CD4-positive, alpha-beta T cell treated with Interleukin-12 subunit alpha and Interleukin-12 subunit beta, for 1 hour (primary cell): ENCODE results near the gene NAB1.
A peak's percentile ranks its signal among the peaks of the same experiment; 100 is the strongest.
"Not testable (repeated sequence)": the region's sequence is repeated elsewhere in the genome, so short reads cannot be mapped to it uniquely, and the experiment has no call there.

Experiments used
- DNase-seq: peaks from one replicate; pipeline ENCODE4 v3.0.0-alpha.2; 2020

NAB1 gene

DNA sequence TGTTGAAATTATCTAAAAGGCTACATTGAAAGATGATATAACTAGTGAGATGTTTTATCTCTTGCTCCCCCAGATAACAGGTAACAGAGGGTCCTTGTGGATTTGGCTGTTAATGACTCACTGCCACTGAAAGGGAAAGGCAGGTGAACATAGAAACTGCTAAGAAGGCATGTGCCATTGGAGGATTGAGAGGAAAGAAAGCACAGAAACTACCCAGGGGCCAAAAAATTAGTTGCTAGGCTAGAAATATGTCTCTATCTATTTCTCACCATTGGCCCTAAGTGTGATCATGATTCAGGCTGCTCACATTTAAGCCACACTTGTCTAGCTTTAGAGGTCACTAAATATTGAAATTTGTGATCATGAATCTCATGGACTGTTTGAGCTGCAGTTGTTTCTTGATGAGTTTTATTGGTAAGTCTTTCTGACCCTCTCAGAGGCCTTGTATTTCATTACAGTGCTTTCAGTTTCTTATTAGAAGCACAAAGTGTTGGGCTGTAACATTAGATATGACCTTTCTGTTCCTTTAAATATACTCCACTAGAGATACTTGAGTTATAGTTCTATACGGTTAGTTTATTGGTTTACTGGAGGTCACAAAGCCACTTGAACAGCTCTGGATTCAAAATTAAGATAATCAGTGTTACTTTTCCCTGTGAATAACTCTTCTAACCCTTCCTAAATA, 26.2 kb downstream of the NAB1 start:
- DNase-seq: no peak

DNA sequence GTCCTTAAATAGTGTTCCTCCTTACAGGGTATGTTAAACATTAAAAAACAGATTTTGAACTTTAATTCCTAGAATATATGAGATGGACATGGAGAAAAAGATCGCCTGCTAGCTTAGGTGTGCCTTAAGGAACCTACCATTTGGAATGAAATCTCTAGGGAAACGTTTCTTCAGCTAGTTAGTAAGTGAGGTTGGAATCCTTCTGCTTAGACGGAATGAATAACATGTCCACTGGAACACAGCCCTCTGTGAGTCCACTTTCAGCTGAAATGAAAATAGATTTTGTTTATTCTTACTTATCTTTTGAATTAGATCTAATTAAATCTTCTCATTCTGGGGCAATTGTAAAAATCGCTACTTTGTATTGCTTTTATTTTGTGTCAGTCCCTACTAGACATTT, 28.4 kb downstream of the NAB1 start:
- no peak for DNase-seq

DNA sequence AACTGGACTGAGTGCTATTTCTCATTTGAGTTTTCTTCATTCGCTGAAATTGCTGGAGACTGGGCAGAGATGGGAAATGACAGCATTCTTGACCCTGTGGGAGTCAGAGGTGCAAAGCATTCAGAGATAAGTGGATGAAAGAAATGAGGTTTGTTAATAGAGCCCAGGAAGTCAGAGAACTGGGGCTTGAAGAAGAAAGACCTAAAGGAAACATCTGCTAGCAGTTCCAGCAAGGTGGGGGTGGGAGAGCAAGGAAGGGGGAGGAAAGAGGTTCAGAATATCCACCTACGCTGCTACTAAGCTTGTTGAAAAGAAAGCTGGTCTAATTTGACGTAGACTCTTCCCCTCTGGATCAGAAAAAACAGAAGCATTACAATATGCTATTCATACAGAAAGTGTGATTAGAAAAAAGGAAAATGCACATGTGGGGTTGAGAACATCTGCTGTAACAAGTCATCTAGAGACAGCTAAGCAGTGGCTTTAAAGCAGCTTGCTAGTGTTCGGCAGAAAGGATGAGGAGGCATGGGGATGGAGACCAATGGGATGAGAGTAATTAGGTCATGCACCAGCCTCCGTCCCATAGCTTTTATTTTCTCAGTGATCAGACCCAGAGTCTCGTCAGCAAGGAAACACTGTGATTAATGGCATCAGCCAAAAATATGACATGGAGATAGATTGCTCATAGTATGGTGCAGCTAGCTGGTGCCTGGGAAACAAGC, 29.7 kb downstream of the NAB1 start:
- DNase-seq: no peak

DNA sequence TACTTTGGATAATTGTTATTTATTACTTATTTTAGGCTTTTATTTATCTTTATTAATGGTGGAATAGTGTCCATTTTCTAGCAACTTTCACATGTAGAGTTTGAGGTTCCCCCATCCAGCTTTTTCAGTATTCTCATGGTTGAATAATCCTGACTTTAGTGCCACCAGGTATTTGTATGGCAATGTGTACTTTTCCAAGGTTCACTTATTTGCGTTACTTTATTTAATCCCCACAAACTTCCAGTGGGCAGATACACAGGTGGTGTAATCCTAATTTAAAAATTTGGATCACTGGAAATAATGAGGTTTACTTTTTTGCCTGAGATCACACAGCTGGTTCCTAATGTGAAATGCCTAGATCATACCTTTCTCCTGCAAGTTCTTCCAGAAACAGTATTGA, 30.5 kb downstream of the NAB1 start:
- DNase-seq: no peak

DNA sequence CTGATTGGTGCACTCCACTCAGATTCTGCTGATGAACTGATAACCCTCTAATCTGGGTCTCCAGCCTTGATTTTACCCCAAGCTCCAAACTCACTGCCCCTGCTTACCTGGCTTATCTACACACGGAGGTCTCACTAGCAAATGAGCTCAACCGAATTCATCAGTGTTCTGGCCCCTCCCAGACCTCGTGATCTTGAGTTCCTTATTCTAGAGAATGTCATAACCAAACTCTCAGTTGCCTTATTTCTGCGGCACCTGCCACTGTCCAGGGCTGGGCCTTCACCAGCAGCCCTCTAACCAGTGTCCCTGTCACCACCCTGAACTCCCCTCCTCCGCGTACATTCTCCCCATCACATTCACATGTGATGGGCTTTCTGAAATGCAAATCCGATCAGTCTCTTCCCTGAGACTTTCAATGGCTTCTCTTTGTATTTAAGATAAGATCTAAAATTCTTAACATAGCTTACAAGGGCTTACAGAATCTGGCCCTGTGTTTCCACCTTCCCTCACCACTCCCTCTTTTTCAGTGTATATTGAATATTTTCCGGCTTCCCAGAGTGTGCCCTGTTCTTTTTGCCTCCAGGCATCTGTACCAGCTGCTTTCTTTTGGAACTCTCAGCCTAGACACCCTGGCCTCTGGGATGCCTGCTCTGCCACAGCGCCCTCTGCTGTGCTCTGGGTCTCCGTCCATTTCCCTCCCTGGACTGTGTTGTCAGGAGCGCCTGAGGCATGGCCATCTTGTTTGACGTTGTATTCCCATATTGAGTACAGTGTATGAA, 31.1 kb downstream of the NAB1 start:
- DNase-seq: peak; percentile 72

DNA sequence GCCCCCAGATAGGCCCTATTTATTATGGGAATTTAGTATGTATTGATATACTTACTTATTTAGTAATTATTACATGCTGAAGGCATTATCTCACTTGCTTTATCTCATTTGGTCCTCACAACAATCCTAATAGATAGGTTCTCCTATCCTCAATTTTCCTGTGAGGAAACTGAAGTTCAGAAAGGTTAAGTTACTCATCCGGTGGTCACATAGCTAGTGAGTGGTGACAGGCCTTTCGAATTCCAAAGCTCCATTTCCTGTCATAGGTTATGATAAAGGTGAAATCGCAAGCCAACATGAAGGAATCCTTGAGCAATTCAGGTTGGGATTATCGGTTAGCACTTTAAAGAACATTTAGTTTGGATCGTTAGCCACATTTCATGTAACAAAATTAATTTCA, 33.3 kb downstream of the NAB1 start:
- DNase-seq: no peak

DNA sequence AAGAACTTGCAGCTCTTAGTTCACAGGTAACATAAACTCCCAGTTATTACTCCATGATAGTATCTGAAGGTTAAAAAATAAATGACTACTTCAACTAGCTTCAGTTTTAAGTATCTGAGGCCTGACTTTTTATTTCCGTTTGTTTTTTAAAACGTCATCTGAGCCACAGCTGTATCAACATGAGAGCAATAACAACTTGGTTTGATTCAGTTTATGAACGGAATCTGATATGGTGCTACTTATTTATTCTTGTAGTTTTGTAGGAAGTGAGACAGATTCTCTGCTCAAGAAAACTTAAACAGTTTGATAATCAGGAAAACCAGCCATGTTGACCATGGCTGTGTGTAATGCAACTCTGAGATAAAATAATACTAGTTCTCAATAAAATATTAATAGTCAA, 34.9 kb downstream of the NAB1 start:
- DNase-seq: no peak

DNA sequence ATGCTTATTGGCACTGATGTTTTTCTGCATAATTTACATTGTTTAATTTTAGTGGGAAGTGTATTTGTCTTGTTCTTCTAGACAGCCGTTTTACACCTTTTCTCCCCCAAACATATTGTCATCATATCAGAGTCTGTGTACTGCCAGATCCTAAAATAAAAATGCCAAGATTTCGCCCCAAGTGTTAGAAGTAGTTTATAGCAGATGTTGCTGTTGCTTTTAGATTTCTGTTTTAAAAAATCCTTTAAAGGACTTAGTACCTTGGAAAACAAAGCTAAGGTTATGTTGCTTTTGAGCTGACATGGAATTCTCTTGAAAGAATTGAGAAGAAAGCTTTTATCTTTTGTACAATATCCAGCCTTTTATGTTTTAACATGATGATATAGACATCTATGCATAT, 36.0 kb downstream of the NAB1 start:
- DNase-seq: no peak

DNA sequence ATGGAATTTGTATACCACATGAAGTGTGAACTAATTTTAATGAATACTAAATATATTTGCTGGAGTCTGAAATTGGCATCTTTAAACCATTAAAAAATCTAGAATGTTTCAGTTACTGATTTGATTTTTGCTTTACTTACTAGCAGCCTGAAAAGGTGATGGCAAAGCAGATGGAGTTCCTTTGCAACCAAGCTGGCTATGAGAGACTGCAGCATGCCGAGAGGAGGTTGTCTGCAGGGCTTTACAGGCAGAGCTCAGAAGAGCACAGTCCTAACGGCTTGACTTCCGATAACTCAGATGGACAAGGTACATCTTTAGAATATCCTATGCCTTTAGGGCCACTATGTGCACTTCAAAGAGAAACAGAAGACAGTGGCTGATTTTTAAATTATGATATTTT, 36.5 kb downstream of the NAB1 start:
- DNase-seq: no peak

DNA sequence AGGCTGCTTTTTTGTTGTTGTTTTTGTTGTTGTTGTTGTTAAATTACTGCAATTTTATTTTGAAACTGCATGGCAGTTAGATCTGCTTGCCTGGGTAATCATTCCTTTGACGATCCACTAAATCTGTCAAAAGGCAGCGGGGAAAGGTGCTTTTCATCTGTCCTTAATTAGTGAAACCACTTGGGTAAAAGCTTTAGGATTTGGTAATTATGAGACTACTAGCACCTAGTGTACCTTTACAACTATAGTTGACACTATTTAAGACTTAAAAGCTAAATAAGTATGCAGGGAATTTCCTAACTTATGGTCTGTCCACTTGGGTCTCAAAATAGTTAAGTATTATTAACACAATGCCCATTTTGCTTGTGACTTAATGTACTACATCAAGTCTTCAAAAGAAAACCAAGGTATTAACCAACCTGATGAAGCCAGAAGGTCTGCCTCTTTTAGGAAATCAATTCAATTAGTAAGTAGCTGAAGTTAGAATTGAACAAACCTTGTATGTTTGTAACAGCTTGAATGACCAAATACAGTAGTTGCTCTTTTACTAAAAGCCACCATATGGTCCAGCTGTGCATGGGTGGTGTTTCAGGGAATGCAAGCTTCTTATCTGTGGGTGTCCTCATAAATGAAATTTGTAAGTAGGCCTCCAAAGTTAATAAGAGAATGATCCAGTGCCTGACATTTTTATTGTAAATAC, 44.8 kb downstream of the NAB1 start:
- DNase-seq: no peak

DNA sequence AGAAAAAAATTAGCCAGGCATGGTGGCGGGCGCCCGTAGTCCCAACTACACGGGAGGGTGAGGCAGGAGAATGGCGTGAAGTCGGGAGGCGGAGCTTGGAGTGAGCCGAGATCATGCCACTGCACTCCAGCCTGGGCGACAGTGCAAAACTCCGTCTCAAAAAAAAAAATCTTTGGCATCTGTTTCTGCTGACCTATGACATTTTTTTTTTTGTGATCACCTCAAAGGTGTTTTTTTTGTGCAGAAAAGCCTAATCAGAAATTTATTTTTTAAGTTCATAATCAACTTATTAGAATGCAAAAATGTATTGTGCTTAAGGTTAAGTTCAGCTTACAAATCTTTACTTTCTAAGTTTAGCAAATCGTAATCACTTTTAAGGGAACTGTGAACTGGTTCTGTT, 45.6 kb downstream of the NAB1 start:
- no peak for DNase-seq

DNA sequence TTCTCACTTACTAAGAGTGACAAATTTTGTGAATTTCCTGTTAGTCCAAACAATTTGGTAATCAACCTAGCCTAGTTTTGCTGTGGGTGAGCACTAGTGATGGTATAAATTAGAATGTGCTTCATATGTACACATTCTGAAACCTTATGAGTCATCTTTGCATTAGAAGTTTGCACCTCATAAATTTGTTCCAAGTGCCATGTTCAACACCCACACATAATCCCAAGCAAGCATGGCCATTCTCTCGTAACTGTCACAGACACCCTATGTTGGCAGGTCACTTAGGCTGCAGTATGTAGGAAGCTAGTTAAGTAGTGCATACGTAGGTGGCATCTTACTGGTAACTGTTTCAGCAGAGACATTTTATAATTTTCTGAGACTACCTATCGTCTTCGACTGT, 46.9 kb downstream of the NAB1 start:
- peak; percentile 17 for DNase-seq

DNA sequence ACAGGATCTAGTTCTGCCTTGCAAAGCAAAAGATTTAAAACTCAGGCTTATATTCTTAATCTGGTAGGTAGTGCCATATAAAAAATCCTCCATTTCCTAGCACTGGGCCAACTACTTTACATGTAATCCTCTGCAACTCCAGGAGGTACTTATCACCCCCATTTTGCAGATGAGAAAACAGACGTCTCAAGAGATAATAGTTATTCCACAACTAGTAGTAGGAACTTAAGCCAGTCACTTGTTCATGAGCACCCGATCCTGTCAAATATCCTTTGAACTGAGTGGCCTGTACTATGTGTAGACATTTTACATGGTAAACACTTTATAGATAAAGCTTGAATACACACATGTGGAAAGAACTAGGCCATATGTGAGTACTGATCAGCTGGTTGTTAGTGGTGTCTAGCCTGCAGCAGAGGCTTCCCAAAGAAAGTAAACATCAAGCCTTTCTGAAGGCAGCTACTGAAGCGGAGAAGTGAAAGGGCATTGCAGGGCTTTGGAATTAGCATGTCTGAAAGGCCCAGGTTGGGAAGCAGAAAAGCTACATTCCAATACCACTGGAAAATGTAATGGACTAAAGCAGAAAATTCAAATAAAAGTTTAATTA, 48.0 kb downstream of the NAB1 start:
- no peak for DNase-seq

DNA sequence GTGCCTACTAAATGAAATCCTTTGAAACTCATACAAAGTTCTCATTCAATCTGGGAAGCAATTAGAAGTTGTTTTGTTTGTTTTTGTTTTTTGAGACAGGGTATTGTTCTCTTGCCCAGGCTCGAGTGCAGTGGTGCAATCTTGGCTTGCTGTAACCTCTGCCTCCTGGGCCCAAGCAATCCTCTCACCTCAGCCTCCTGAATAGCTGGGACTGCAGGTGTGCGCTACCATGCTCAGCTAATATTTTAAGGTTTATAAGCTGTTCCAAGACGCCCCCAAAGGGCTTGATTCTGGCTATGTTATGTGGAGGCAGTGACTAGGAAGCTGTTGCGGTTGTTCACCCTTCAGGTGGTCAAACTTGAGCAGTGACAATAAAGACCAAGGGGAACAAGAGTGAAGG, 48.5 kb downstream of the NAB1 start:
- DNase-seq: no peak

DNA sequence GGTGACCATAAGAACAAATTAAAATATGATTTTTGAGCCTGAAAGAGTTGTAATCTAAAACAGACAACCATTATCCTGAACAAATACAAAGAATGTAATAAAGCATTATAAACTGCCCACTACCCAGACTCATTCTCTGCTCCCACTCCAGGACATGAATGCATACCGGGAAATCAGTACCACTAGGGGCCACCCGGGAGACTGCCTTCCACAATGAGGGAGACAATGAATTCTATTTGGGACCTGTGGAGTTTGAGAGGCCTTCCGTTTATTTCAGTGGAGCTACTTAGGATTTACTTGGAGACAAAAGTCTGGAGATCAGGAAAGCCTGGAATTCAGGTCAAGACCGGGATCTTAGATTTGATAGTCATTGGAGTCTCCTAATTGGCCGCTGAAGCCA, 50.0 kb downstream of the NAB1 start:
- DNase-seq: no peak

DNA sequence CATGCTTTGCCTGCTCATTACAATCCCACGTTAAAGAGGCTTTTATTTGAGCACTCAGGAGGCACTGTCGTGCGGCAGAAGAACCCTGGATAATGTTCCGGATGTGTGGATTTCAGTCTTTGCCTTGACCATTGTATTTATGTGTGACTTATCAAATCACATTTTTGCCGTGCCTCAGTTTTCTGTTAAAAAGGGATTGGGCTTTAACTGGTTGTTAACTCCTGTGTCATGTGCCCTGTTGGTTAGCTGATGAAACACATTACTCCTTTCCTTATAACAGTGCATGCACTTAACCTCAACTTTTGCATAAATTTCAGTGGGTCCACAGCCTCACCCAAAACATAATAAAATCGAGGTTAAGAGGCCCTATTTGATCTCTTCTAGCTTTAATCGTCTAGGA, 52.7 kb downstream of the NAB1 start:
- no peak for DNase-seq

DNA sequence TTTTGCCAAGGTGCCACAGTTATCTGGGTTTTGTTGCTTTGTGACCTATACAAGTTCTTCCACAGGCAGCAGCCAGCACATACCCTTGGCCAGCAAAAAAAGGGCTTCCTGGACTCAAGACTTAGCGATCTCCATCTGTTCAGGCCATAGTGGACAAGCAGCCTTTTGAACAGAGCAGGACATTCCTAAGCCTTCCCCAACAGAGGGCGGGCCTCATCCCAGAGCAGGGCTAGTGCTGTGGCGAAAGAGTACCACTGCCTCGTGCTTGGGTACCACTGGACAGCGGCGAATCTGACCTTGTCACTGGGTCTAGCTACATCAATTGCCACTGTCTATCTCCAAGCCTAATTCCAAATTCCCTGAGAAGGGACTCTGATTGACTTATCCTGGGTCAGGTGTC, 56.4 kb downstream of the NAB1 start:
- DNase-seq: no peak

DNA sequence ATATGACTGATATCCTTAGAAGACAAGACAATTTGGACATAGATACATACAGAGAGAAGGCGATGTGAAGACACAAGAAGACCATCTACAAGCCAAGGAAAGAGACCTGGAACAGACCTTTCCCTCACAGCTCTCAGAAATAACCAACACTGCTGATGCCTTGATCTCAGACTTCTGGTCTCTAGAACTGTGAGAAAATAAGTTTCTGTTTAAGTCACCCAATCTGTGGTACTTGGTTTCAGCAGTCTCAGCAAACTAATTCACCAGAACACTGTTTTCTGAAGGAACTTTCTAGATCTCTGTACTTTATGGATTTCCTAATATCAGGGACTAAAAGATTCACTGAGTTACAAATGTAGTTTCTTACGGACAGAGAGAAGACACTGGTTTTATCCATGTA, 58.8 kb downstream of the NAB1 start:
- no peak for DNase-seq

DNA sequence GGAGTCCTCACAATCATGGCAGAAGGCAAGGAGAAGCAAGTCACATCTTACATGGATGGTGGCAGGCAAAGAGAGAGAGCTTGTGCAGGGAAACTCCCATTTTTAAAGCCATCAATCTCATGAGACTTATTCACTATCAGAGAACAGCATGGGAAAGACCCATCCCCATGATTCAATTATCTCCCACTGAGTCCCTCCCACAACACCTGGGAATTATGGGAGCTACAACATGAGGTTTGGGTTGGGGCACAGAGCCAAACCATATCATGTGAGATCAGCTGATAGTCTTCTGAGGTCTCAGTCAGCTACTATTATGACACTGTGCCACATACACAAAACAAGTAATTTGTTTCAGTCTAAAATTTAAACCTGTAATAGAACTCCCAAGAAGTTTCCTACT, 59.8 kb downstream of the NAB1 start:
- DNase-seq: not testable (repeated sequence)

DNA sequence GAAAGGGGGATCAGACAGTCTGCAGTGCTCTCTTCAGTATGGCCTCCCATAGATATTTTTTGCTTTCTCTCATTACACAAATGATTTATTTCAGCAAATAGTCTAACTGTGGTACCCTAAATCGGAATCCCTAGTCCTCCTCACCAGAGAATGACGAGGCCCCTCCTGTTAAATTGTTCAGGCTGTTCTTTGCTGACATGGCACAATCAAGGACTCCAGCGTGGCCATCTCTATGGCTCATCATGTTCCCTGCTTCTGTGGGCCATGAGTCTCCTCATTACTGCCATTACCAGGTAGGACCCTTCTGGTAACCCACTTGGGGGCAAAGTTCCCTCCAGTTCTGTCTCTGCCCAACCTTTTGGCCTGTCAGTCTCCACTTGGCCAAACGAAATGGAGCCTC, 62.2 kb downstream of the NAB1 start:
- no peak for DNase-seq

DNA sequence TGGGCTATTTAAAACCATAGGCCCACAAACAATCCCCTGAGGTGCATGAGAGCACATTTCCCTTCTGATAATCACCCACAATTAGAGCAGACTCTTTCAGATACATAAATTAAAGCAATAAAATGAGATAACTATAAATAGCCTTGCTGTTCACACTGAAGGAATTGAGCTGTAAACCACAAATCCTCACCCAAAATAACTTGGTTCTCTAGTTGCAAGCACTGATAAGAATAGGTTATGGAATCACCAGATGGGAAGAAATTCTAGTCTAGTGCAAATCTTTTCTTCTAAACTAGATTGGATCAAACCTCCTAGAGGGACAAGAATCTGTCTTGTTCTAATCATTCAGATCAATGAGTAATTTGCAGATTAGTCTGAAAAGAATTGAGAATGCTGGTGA, 64.6 kb downstream of the NAB1 start:
- DNase-seq: no peak

DNA sequence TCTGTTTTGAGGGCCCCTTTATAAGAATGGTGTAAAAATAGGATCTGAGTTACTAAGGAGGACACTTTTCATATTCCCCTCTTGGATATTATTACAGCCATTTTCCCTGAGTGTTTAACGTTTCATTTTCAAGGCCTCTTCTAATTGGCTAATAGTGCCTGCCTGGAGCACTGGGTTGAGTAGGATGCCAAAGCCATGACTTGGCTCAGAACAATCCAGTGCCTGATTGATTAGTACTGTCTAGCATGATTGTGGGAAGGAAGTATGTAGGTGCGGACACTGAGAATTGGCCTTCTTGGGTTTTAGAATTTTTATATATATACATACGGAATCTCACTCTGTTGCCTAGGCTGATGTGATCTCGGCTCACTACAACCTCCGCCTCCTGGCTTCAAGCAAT, 66.1 kb downstream of the NAB1 start:
- no peak for DNase-seq

DNA sequence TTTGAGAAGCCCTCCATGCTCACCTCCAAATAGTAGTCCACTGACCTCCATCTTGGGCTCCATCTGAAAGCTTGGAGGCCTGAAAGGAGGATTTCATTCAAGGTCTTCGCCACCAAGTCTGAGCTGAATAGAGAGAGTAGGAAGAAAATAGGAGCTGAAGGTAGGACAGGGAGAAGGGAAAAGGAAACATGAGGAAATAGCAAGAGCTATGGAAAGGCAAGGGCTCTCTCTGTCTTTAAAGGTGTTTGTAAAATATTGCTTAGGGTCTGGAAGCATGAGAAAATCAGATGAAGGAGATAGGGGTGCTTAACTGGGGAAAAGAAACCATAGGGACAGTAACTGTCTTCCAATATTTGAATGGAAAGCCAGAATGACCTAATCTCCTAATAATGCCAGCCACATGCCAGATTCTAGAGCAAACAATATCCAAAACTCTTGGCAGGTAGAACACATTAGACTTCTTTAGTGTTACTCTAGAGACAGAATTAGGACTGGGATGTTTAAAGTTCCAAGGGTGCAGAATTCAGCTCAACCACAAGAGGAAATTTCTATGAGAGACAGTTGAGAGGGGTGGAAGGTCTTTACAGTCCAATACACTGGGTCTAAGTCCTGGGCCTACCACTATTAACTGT, 67.4 kb downstream of the NAB1 start:
- DNase-seq: no peak
